M059J (cell line): ENCODE measurements around the gene FAM47B. TPM values are rescaled to one million over a fixed set of nuclear protein-coding genes. Genes with fewer than 3 reads are reported as not detected.

Experiments
- DNase-seq: peaks from one replicate; pipeline ENCODE4 v3.0.0-alpha.2; 2012; ENCODE audit warnings: low read depth
- total RNA-seq: library from RNA; depleted of rRNA; stranded (reverse); fragments of >200 nt; shearing (Covaris generic); gene quantifications from 2 replicates; pipeline ENCODE4 v1.2.3, GENCODE V29; 2014; rRNA removed

The FAM47B gene
- total RNA-seq, result not detected in 2 replicates

DNA sequence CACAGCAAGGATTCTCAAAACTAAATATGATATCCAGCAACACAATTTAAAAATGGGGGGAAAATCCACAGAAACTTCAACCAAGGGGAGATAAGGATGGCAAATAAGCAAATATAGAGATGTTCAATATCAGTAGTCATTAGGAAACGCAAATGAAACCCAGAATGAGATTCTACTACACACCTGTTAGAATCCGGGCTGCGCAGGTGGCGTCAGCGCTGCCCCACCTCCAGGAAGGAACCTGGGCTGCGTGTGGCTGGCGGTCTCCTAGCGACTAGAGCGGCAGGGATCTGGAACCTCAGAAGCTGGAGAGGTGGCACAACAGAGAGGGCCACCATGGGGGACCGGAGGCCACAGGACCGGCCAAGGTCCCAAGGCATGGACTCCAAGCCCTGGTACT lies at the start of gene FAM47B:
TSS of gene FAM47B (plus strand) at position 301 of the 400 bp plus-strand sequence. CDS start at position 337, 36 bp downstream.
- DNase-seq, result no peak

DNA sequence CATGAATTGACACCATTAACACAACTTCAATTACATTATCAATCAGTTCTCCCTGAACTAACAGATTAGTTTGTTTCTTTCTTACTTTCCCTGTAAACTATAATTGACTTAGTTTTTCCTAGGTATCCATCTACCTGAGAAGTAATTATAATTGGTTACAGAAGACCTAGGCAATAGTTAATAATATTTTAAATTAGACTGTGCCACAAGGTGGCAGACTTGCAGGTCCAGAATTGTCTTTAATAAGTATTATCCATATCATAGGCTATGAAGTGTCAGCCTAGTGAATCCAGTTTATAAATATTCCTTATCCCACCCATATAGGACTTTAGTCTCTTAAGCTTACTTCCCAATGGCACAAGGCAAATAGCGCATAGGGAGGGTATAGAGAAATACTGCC lies 48.9 kb upstream of the FAM47B start:
- DNase-seq, result peak; percentile 24

DNA sequence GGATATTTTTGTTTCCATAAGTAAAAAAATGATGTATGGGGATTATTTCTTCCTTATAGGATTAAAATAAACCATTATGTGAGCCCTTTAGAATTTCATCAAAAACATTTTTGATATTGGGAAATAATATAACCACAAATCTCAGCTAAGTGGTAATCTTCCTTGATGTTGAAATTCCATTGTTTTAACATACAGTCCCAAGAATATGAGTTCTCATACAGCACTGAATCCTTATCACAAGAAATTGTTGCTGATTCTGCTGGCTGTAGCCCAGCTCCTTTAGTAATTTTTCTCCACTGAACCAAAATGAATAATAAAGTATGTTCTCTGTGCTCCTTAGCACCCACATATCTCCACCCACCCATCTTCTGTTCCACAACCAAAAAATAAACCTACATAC lies 41.9 kb upstream of the FAM47B start:
- DNase-seq, result no peak

DNA sequence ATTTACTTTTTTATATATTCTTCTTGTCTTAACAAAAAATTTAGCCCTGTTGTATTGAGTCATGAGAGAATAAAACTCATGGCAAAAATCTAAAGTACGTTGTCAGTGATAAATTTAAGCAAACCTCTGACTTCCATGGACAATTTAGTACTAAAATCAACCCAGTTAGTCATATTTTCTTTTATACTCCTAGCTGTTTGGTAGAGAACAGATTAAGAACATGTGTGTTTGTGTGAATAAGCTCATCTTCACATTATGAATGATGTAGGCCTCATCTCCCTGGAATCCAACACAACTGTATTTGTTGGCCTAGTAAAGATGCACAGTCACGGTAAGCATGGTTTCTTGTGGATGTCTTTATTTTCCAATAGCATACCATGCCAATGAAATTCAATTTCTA lies 40.8 kb upstream of the FAM47B start:
- no peak for DNase-seq

DNA sequence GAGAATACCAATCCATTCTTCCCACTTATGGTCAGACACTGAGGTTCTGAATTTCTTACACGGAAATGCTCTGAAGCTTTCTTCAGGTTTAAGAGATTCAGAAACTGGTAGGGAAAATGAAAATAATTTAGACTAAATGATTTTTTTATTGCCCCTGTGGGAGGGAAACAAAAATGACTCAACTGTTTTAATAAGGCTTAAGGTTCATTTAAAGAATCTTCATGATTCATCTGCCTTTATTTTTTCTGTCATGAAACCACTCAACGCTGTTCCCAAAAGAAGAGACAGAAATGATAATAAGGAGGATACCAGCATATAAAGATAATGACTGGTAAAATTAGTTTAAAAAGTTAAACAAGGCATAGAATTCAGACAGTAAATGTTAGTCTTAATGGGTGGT lies 39.3 kb upstream of the FAM47B start:
- peak; percentile 65 for DNase-seq

DNA sequence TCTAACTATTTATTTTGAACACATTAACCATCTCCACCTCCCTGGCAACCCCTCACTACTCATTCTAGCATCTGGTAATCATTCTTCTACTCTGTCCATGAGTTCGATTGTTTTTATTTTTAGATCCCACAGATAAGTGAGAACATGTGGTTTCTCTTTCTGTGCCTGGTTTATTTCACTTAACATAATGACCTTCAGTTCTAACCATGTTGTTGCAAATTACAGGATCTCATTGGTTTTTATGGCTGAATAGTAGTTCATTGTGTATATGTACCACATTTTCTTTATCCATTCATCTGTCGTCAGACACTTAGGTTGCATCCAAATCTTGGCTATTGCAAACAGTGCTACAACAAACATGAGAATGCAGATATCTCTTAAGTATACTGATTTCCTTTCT lies 33.4 kb upstream of the FAM47B start:
- DNase-seq, result no peak

DNA sequence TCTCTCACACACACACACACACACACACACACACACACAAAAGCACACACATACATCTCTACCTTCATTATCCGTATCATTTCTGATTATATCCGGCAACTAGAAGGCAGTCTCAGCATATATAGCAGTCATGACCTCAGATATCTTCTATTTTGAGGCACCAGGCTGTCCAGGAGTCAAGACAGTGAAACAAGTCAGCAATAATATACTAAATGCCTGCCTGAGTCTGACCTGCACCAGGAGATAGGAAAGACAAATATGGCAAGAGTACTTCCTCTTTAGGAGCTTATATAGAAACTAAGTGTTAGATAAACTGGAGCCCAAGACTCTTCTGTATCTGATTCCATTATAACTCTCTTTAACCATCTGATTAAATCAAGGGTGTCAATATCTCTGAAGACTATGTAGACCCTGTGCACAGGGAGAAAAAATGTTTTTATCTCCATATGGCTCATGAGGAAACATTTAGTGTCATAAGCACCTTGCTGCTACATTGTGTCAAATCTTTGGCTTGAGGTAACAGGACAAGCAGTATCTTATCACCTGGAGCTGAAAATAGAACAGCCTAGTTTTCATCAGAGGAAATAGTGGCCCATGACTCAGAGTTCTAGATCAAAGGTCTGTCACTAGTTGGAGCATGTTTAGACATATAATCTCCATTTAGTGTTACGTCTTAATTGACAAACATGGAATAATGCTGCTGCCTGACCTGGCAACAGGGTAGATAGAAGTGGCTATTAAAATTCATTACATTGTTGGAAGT lies 27.0 kb upstream of the FAM47B start:
- DNase-seq, result peak; percentile 7

DNA sequence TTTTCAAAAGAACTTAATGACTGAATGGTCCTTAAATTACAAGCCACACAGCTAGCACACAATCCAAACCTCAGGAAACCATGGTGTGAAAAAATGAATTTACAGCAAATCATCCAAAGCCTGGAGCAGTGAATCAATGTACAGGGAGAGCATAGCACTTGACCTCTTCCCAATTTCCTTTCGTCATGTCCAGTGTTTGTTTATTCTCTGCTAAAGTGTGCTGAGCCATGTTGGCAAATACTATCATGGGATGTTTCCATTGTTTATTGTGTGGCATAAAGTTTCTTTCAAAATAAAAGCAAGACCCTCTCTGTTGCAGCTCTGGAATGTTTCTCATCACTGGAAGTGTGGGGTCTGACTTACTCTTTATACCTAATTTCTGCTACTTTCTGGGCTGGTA lies 25.4 kb upstream of the FAM47B start:
- peak; percentile 14 for DNase-seq

DNA sequence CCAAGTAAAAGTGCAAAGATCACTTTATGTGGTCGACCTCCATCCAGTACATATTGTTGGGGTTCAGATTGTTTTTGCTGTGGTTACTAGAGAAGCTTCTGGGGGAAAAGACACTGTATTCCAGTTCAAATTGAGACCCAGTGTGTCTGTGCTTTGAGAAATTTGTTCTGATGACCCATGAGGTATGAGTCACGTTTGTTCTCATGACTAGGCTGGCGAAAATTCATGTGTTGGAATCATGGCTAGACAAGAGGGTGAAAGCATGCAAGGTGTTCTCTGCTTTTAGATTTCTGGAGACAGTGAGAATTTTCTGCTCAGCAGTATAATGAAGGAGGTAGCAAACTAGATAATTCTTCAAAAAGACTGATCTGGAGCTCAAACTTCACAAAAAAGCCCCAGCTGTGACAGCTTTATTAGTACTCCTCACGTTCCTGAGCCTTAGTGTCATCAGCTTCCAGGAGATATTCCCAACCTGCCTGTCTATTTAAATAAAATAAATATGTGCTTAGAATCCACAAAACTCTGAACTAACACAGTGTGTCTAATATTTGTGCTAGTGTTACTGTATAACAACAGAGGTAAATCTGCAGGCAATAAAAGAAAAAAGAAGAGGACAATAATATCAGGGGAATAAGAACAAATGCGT lies 24.4 kb upstream of the FAM47B start:
- peak; percentile 76 for DNase-seq

DNA sequence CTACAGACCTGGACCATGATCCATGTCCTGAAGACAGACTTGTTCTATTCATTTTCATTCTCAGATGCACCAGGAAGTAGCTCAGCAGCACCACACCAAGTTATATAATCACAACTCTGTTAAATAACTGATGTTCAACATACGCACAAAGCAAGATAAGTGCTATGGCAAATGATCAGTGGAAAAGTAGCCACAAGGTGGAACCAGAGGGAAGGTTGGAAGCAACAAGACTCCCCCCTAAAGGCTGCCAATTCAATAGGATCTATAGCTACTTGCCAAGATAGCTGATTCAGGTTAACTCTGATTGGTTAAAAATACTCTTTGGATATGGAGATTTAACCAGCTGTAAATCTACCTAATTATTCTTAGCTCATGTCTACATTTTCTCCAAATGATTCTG lies 23.7 kb upstream of the FAM47B start:
- DNase-seq, result peak; percentile 63

DNA sequence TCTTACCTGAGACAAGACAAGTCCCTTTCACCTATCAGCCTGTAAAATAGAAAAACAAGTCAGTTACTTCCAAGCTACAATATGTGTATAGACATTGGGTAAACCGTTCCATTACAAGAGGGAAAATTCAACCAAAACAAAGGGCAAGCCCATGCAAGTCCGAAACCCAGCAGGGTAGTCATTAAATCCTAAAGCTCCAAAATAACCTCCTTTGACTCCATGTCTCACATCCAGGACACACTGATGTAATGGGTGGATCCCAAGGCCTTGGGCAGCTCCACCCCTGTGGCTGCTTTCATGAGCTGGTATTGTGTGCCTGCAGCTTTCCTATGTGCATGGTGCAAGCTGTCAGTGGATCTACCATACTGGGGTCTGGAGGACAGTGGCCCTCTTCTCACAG lies 14.7 kb upstream of the FAM47B start:
- no peak for DNase-seq

DNA sequence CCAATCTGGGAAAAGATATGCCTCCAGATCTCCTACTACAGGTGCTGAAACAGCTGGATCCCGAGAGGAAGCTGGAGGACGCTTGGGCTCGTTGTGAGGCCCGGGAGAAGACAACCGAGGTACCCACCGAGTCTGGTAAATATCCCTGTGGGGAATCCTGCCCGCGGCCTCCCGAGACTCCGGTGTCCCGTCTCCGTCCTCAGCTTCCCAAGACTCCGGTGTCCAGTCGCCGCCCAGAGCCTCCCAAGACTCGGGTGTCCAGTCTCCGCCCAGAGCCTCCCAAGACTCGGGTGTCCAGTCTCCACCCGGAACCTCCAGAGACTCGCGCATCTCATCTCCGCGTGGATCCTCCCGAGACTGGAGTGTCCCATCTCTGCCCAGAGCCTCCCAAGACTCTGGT lies 639 bp downstream of the FAM47B start:
- no peak for DNase-seq

DNA sequence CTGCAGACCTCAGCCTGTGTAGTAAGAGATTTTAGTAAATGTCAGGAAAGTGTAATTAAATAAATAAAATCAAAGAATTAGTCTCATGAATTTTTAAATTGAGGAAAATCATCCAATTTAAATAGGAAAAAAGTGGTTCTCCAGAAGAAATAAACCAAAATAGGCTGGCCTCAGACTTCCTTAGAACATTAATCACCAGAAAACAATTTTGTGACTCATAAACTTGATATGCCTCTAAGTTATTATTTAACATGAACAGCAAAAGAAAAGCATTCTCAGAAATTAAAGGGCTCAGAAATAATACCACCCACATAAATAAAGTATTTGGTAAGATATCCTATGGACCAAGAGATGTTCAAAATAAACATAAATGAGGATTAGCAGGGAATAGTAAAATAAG lies 14.3 kb downstream of the FAM47B start:
- DNase-seq, result peak; percentile 66

DNA sequence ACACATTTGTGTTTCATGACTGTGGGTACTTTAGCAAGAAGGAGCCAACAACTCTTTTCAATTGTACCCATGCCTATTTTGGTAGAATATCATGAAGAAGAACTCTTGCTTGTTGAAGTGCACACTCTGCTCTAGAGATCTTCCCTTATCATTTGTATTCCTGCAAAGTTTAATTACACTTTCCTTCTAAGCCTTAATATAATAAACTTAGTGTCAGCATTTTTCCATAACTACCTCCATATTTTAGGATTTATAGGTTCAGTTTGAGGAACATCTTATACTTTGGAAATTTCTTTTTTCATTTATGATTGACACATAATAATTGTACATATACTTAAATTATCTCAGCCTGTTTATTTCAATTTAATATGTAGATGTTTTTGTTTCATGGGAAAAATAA lies 19.1 kb downstream of the FAM47B start:
- DNase-seq, result no peak

DNA sequence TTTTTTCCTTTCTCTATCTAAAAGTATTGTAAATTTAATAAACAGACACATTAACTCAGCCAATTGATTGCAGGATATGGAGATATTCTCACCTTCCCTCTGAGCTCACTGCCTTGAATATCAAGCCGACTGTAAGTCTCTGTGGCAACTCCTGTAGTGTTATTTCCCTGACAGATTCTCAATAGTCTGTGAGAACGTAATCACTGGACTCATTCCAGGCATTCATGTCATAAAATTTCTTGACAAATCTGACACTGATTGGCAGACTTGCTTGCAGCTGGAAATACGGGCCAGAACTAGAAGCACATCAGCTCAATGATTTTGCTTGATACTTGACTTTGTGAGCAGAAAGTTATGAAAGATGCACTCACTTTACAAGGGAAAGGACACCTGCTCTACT lies 29.6 kb downstream of the FAM47B start:
- no peak for DNase-seq

DNA sequence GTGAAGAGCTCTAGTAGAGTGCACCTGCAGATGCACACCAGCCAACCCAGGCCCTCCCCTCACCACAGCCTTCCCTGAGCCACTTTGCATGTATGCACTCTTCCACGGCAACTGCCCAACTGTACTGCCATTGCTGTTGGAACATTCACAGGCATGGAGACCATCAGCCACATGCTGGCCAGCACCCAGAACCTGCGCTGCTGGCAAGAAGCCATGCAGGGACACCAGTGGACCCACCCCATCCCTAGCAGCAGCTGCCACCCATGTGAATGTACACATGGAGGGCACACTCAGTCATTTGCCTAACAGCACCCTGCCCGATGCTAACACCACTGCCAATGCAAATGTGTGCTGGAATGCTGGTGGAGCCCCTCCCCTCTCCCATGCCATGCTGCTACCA lies 35.6 kb downstream of the FAM47B start:
- no peak for DNase-seq

DNA sequence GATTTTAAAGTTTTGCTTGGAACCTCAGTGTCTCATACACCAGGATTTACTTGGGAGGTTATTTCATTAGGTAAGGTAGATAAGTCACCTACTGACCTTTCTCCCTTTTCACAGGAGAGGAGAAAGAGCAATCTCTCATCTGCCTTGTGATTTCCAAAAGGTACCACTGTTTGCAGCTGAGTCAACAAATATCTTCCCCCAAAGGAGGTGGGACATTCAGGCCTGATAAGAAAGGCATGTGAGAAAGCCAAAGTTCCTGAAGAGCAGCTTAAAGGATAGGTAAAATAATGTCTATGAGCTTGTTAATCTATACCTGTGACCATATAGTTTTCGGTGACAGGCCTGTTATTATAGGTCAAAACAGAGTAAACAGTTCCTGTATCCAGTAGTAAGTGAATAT lies 45.0 kb downstream of the FAM47B start:
- no peak for DNase-seq
